IMR-90 (cell line): ENCODE results near the gene NTM.

Experiments used
- MAFK ChIP-seq: IDR thresholded peaks from 2 replicates; pipeline ENCODE4 v1.6.1; 2012; ENCODE audit warnings: low read depth, low read length, improper control_type of control experiment
- MXI1 ChIP-seq: IDR thresholded peaks from 2 replicates; pipeline ENCODE4 v1.6.1; 2012; ENCODE audit warnings: low read depth, mild to moderate bottlenecking, low read length, moderate library complexity, borderline replicate concordance
- POLR2A ChIP-seq: IDR thresholded peaks from 2 replicates; pipeline ENCODE4 v1.6.1; 2012; ENCODE audit warnings: mild to moderate bottlenecking, low read depth, low read length
- RAD21 ChIP-seq: IDR thresholded peaks from 2 replicates; pipeline ENCODE4 v1.6.1; 2012; ENCODE audit warnings: low read length, improper control_type of control experiment
- TF ChIP-seq, protein P1 (sequence below): conservative IDR thresholded peaks from 2 replicates; pipeline ENCODE4 v1.5.1; 2012; ENCODE audit warnings: mild to moderate bottlenecking, low read depth, low read length, improper control_type of control experiment

DNA sequence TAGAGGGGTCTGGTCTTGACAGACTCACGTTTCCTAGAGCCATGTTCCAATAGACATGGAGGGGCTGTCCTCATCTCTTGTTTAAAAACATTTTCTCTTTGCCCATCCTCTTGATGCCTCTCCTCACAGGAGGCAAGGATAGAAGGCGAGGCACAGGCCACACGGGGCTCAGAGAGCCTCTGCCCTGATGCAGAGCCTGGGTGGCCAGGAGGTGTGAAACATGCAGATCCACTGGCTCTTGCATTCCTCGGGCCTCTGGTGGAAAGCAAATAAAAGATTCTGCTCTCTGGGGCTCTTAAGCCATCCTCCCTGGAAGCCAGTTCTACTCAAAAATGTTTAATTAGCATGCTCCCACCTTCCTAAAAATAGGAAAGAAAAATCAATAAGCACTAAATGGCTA is 43.6 kb upstream of the NTM start:
- TF ChIP-seq, protein P1, sequence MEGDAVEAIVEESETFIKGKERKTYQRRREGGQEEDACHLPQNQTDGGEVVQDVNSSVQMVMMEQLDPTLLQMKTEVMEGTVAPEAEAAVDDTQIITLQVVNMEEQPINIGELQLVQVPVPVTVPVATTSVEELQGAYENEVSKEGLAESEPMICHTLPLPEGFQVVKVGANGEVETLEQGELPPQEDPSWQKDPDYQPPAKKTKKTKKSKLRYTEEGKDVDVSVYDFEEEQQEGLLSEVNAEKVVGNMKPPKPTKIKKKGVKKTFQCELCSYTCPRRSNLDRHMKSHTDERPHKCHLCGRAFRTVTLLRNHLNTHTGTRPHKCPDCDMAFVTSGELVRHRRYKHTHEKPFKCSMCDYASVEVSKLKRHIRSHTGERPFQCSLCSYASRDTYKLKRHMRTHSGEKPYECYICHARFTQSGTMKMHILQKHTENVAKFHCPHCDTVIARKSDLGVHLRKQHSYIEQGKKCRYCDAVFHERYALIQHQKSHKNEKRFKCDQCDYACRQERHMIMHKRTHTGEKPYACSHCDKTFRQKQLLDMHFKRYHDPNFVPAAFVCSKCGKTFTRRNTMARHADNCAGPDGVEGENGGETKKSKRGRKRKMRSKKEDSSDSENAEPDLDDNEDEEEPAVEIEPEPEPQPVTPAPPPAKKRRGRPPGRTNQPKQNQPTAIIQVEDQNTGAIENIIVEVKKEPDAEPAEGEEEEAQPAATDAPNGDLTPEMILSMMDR, result no peak
- TF ChIP-seq RAD21 (no peak), MAFK (no peak), POLR2A (no peak), MXI1 (no peak)
